HepG2 (cell line): Measurements from ENCODE around the gene GFPT1. TPM values are rescaled to one million over a fixed set of nuclear protein-coding genes. Genes with fewer than 3 reads are reported as not detected.
A peak's percentile ranks its signal among the peaks of the same experiment; 100 is the strongest.

Experiments
- ATAC-seq: fragments of 200-7000 bp; cut with Tn5 transposase; 3 replicates; pipeline ENCODE4 v1.9.1; 2020; ENCODE audit warnings: mild to moderate bottlenecking, moderate library complexity
- BruUV-seq: library from RNA; stranded (reverse); fragments of 400-500 nt; replicated peaks from 2 replicates; lab custom pipeline; 2021; lab: Mats Ljungman, UMichigan
- CTCF ChIA-PET: fragments of 300-600 bp; formaldehyde crosslinking; extraction: SDS; loops from one replicate; lab custom pipeline; 2021; ENCODE audit warnings: low total read pairs, inconsistent platforms, low intra/inter-chr PET ratio; lab: Yijun Ruan, JAX
- POLR2A ChIA-PET: fragments of 350-600 bp; sonication (Branson Sonifier 250); formaldehyde crosslinking; loops from one replicate; lab custom pipeline; 2020; ENCODE audit warnings: antibody characterized with exemption, inconsistent platforms; lab: Yijun Ruan, JAX
- DNase-seq: peaks from one replicate; pipeline ENCODE4 v3.0.0-alpha.2; 2015; ENCODE audit warnings: low spot score
- FAIRE-seq: peaks from 3 replicates; lab custom pipeline; 2011; peaks lifted over from hg19 to GRCh38; lab: Jason Lieb, UNC
- H2AFZ ChIP-seq: one replicate; pipeline ENCODE4 v1.6.1; 2011; ENCODE audit warnings: low read length, inconsistent platforms
- H3K27ac ChIP-seq: fragments of 300-600 bp; 3 replicates; pipeline ENCODE4 v1.8.0; 2011; ENCODE audit warnings: mixed run types, mild to moderate bottlenecking, mixed read lengths, low read length, inconsistent platforms; ENCODE audit not compliant: insufficient read depth; ENCODE audit errors: extremely low read length
- H3K27me3 ChIP-seq, 2 experiments: fragments of 200-600 bp in 1 of 2; 2 replicates in 1 of 2; 3 replicates in 1 of 2; pipeline versions ENCODE4 v1.6.0 to v1.8.0; 2011; ENCODE audit warnings: low read length in 2 of 2, mild to moderate bottlenecking in 2 of 2, moderate library complexity in 2 of 2, inconsistent platforms in 1 of 2; ENCODE audit not compliant: insufficient read depth in 2 of 2, control insufficient read depth in 1 of 2
- H3K36me3 ChIP-seq, 2 experiments: fragments of 200-600 bp in 1 of 2; replicated peaks in 1 of 2; 2 replicates in 1 of 2; 3 replicates in 1 of 2; pipeline versions ENCODE4 v1.5.1 to v1.8.0; 2011; ENCODE audit warnings: low read length in 2 of 2, inconsistent platforms in 1 of 2; ENCODE audit not compliant: insufficient read depth in 2 of 2, control insufficient read depth in 1 of 2
- H3K4me1 ChIP-seq: 2 replicates; pipeline ENCODE4 v1.5.1; 2012; ENCODE audit warnings: low read length, inconsistent platforms; ENCODE audit not compliant: insufficient read depth
- H3K4me2 ChIP-seq: 2 replicates; pipeline ENCODE4 v1.6.0; 2011; ENCODE audit warnings: low read depth, low read length, inconsistent platforms
- H3K4me3 ChIP-seq, 3 experiments: fragments of 200-600 bp in 1 of 3; sonication (generic), shearing (Covaris generic) in 1 of 3; replicated peaks in 1 of 3; 2 replicates each; pipeline ENCODE4 v1.5.1; 2011 to 2016; ENCODE audit warnings: low read length in 3 of 3, inconsistent platforms in 2 of 3, low read depth in 2 of 3, mild to moderate bottlenecking in 2 of 3, control low read depth in 1 of 3, mixed read lengths in 1 of 3; ENCODE audit not compliant: insufficient read depth in 1 of 3
- H3K79me2 ChIP-seq: one replicate; pipeline ENCODE4 v1.6.1; 2011; ENCODE audit warnings: low read length, inconsistent platforms; ENCODE audit not compliant: insufficient read depth
- H3K9ac ChIP-seq: 2 replicates; pipeline ENCODE4 v1.6.0; 2011; ENCODE audit warnings: mild to moderate bottlenecking, low read depth, low read length, inconsistent platforms; ENCODE audit not compliant: insufficient read depth
- H3K9me3 ChIP-seq: 2 replicates; pipeline ENCODE4 v1.5.1; 2012; ENCODE audit warnings: mild to moderate bottlenecking, low read length
- H4K20me1 ChIP-seq: 2 replicates; pipeline ENCODE4 v1.6.0; 2011; ENCODE audit warnings: inconsistent platforms, mild to moderate bottlenecking, low read length, moderate library complexity; ENCODE audit not compliant: insufficient read depth
- ARHGAP35 ChIP-seq: sonication (generic); formaldehyde crosslinking; IDR thresholded peaks from 2 replicates; pipeline ENCODE4 v1.9.0; 2022; ENCODE audit warnings: mild to moderate bottlenecking, inconsistent platforms, moderate library complexity, missing genetic modification reagents, borderline replicate concordance
- EHMT2 ChIP-seq: fragments of 200-600 bp; sonication (generic); IDR thresholded peaks from 2 replicates; pipeline ENCODE4 v1.7.0; 2017; ENCODE audit warnings: antibody characterized with exemption, low read depth, low read length, borderline replicate concordance
- FLYWCH1 ChIP-seq: sonication (generic); formaldehyde crosslinking; IDR thresholded peaks from 2 replicates; pipeline ENCODE4 v1.8.1; 2023; ENCODE audit warnings: mild to moderate bottlenecking, missing genetic modification reagents
- GTF2F1 ChIP-seq: fragments of 150-350 bp; IDR thresholded peaks from 2 replicates; pipeline ENCODE4 v1.6.1; 2014; ENCODE audit warnings: low read length
- IKZF4 ChIP-seq: sonication (generic); formaldehyde crosslinking; IDR thresholded peaks from 2 replicates; pipeline ENCODE4 v1.5.1; 2020; ENCODE audit warnings: borderline replicate concordance, mild to moderate bottlenecking, low read depth, missing genetic modification reagents; ENCODE audit errors: not compliant biosample characterization
- MAF1 ChIP-seq: sonication (generic); formaldehyde crosslinking; IDR thresholded peaks from 2 replicates; pipeline ENCODE4 v1.5.0; 2020; ENCODE audit warnings: missing genetic modification reagents, borderline replicate concordance
- MIXL1 ChIP-seq: IDR thresholded peaks from 2 replicates; pipeline ENCODE4 v1.6.1; 2016
- NFIC ChIP-seq: IDR thresholded peaks from 2 replicates; pipeline ENCODE4 v1.6.1; 2012; ENCODE audit warnings: mild to moderate bottlenecking, low read length, inconsistent platforms
- RCOR2 ChIP-seq: IDR thresholded peaks from 2 replicates; pipeline ENCODE4 v1.6.1; 2016; ENCODE audit warnings: missing biosample characterization, missing genetic modification reagents
- STAT5B ChIP-seq: sonication (generic); formaldehyde crosslinking; IDR thresholded peaks from 2 replicates; pipeline ENCODE4 v1.4.0; 2020; ENCODE audit warnings: missing genetic modification reagents
- YEATS4 ChIP-seq: sonication (generic); formaldehyde crosslinking; IDR thresholded peaks from 2 replicates; pipeline ENCODE4 v1.4.0; 2020; ENCODE audit warnings: missing genetic modification reagents, borderline replicate concordance
- ZBTB42 ChIP-seq: sonication (generic); formaldehyde crosslinking; IDR thresholded peaks from 2 replicates; pipeline ENCODE4 v1.5.0; 2020; ENCODE audit warnings: mild to moderate bottlenecking, missing genetic modification reagents
- ZBTB7A ChIP-seq: sonication (generic); formaldehyde crosslinking; IDR thresholded peaks from 2 replicates; pipeline ENCODE4 v1.8.0; 2022; ENCODE audit warnings: mild to moderate bottlenecking, missing genetic modification reagents
- ZKSCAN1 ChIP-seq: fragments of 150-350 bp; IDR thresholded peaks from 2 replicates; pipeline ENCODE4 v1.6.1; 2014; ENCODE audit warnings: low read length
- ZMYM4 ChIP-seq: sonication (generic); formaldehyde crosslinking; IDR thresholded peaks from 2 replicates; pipeline ENCODE4 v1.8.1; 2023; ENCODE audit warnings: mild to moderate bottlenecking, missing genetic modification reagents
- ZNF12 ChIP-seq: sonication (generic); formaldehyde crosslinking; IDR thresholded peaks from 2 replicates; pipeline ENCODE4 v1.5.0; 2020; ENCODE audit warnings: missing genetic modification reagents
- ZNF430 ChIP-seq: sonication (generic); formaldehyde crosslinking; IDR thresholded peaks from 2 replicates; pipeline ENCODE4 v1.9.0; 2021; ENCODE audit warnings: mild to moderate bottlenecking, missing genetic modification reagents
- ZNF644 ChIP-seq: IDR thresholded peaks from 2 replicates; pipeline ENCODE4 v1.6.1; 2016; ENCODE audit warnings: low read depth
- ZNF703 ChIP-seq: sonication (generic); formaldehyde crosslinking; IDR thresholded peaks from 2 replicates; pipeline ENCODE4 v1.5.1; 2020; ENCODE audit warnings: missing genetic modification reagents, mild to moderate bottlenecking, moderate library complexity, borderline replicate concordance
- ZNF709 ChIP-seq: sonication (generic); formaldehyde crosslinking; IDR thresholded peaks from 2 replicates; pipeline ENCODE4 v1.5.0; 2020; ENCODE audit warnings: mild to moderate bottlenecking, missing genetic modification reagents
- WGBS: methylation state at CpG from one replicate; pipeline ENCODE4 v1.1.6; 2017; ENCODE audit warnings: low lambda C conversion rate; 5-methylcytosine and 5-hydroxymethylcytosine counted together
- in situ Hi-C: cut with HindIII; loops from 2 replicates; pipeline ENCODE4 v1.10.0; 2017; ENCODE audit warnings: low pct_unique_long_range_greater_than_20kb; ENCODE audit not compliant: extremely low pct_ligation_motif_present
- intact Hi-C: fragments of 100-400 bp; cut with micrococcal nuclease; formaldehyde crosslinking; loops from one replicate; pipeline ENCODE4 v1.10.0; 2022; ENCODE audit not compliant: unreplicated experiment
- polyA plus RNA-seq, 8 experiments: library from polyadenylated mRNA; depleted of rRNA in 3 of 8; stranded (reverse) in 7 of 8; unstranded in 1 of 8; fragments of >200 nt; fragmentation: Illumina TruSeq in 4 of 8; extraction: Trizol in 4 of 8; gene quantifications; 2 replicates each; pipeline versions ENCODE4 v1.2.1 to v1.2.3, GENCODE V29; 2011 to 2016; ENCODE audit warnings: low read depth in 4 of 8, missing spikeins in 1 of 8, mixed read lengths in 1 of 8; ENCODE audit not compliant: insufficient read depth in 1 of 8
- total RNA-seq, 5 experiments: library from RNA; depleted of rRNA; stranded (reverse); fragments of >200 nt; fragmentation: Illumina TruSeq; extraction: Trizol; gene quantifications; 2 replicates each; pipeline ENCODE4 v1.2.3, GENCODE V29; 2016; ENCODE audit warnings: low read depth in 1 of 5

GFPT1 gene
- total and polyA plus RNA-seq, 2 of the 13 experiments (the other 11 are each of a cell fraction or from before 2014, with no cell fraction given): 24.0 to 84.9 TPM

DNA sequence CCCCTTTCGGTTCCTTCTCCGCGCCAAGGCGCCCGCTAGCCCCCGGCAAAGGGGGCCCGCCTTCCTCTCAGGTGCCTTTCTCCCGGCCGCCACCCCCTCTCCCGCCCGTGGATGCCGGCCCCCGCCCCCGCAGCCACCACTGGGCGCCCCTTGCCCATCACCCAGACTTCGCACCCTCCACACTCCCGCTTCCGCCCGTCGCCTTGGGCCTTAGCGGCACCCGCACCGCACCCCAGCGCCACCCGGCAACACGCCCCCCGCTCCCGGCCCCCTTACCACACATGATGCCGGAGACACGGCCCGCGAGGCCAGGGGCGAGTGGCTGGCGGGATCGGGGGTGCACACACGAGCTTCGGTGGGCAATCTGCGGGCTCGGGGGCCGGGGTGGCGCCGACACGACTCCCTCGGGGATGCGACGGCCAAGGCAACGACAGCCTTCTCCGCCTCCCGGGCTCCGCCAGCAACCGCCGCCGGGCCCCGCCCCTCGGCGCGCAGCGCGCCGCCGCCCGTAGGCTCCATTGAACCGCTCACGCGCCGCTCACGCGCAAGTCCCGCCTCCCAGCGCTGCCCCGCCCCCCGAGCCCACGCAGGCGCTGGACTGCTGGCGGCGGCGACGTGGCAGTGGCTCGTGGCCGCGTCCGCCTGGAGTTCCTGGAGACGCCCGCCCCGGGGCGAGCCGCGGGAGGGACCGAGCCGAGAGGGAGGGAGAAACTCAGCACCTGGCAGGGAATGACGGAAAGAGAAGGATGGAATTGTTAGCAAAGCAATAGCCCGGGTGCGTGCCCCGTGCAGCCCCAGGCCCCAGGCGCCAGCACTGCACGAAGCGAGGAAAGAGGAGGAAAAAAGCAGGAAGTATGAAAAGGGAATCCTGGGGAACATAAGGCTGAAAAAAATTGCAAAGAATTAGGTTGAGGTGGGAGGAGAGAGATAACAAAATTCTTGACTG is at the start of gene GFPT1 (continued):
- TF ChIP-seq YEATS4 (CRISPR knock-in tag): peak; percentile 100
- no peak for TF ChIP-seq ZKSCAN1
- TF ChIP-seq FLYWCH1 (CRISPR knock-in tag): 0 out of 2 replicates have a peak, but pooled peaks have one; percentile 77
- no peak for TF ChIP-seq STAT5B (CRISPR knock-in tag)
- peak; percentile 57; the same call in 1 of the 2 replicates for TF ChIP-seq ZNF703 (CRISPR knock-in tag)
- peak; percentile 94 for TF ChIP-seq ZBTB7A
- TF ChIP-seq ZMYM4: peak; percentile 90
- 0 out of 2 replicates have a peak, but pooled peaks have one; percentile 42 for TF ChIP-seq ZBTB42 (CRISPR knock-in tag)
- peak; percentile 55; the same call in 1 of the 2 replicates for TF ChIP-seq GTF2F1
- TF ChIP-seq MAF1: peak; percentile 66; the same call in 1 of the 2 replicates
- 0 out of 2 replicates have a peak, but pooled peaks have one; percentile 41 for TF ChIP-seq ZNF12 (CRISPR knock-in tag)
- TF ChIP-seq, all 625 proteins: peak for 405

DNA sequence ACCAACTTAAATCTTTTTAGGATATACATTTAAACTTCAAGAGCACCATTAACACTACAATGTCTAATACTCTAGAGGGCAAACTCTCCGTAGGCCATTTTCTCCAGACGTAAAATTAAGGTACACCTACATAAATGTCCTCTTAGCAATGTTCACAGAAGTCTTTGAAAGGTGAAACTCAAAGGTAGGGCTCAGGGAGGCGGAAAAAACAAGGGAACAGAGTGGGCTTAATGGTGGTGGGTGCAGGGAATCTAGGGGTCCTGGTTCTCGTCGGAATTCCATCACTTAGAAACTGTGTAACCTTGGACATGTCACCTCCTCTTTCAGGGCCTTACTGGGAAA is 49.5 kb upstream of the GFPT1 start:
- Histone ChIP-seq H2AFZ (peak overlapping the region; percentile 51), H3K27ac (peak overlapping the region; percentile 83), H3K79me2 (peaks cover 18% of the 10 kb centered on the region), H3K9ac (peak overlapping the region; percentile 94), H3K9me3 (no peaks in the 10 kb centered on the region), H3K4me2 (peak overlapping the region; percentile 98), H3K27me3 (no peaks in the 10 kb centered on the region; a peak in 1 of 5 replicates), H4K20me1 (no peaks in the 10 kb centered on the region), H3K4me1 (peaks cover 21% of the 10 kb centered on the region), H3K4me3 (peak overlapping the region; percentile 75 to 94 (median 87)), H3K36me3 (no peaks in the 10 kb centered on the region)
- ChIA-PET POLR2A (interaction anchor here (0.7 to 2.1 kb wide), 22 partner anchors 14 to 1631 kb away, joined by 3 to 20 read pairs (median 4); partner anchors contain the start of genes ANXA4, GFPT1 and NAGK), CTCF (no interaction called here)
- WGBS: 2% methylated on average over 5 of the region's 5 CpGs
- no peak for DNase-seq
- intact Hi-C loops (loop anchor here (2.0 to 10.0 kb wide), 2 partner anchors 50 to 422 kb away; partner anchors contain the start of genes ANTXR1 and GFPT1), in situ Hi-C loops (no loop called here)
- BruUV-seq: no TSS peak
- peak; percentile 7 for ATAC-seq
- no peak for FAIRE-seq
- TF ChIP-seq RCOR2: 0 out of 2 replicates have a peak, but pooled peaks have one; percentile 2
- TF ChIP-seq ZNF644 (CRISPR knock-in tag): 0 out of 2 replicates have a peak, but pooled peaks have one; percentile 25
- TF ChIP-seq MIXL1 (CRISPR knock-in tag): no peak
- no peak for TF ChIP-seq EHMT2
- TF ChIP-seq ZNF709 (CRISPR knock-in tag): no peak
- TF ChIP-seq ARHGAP35 (CRISPR knock-in tag): no peak
- TF ChIP-seq ZNF430: peak; percentile 3; the same call in 1 of the 2 replicates
- TF ChIP-seq IKZF4 (CRISPR knock-in tag): peak; percentile 14
- 0 out of 2 replicates have a peak, but pooled peaks have one; percentile 6 for TF ChIP-seq NFIC
- TF ChIP-seq, all 625 proteins: peak for 5
